ES-I3 (cell line): ENCODE data around the gene ANKS1A.
"Not testable (repeated sequence)": the region's sequence is repeated elsewhere in the genome, so short reads cannot be mapped to it uniquely, and the experiment has no call there.

Experiments used
- H3K36me3 ChIP-seq: 2 replicates; pipeline ENCODE4 v1.6.1; 2013; ENCODE audit warnings: mild to moderate bottlenecking, low read length, control low read depth, moderate library complexity; ENCODE audit not compliant: insufficient read depth
- H3K4me1 ChIP-seq: 2 replicates; pipeline ENCODE4 v1.6.1; 2013; ENCODE audit warnings: mild to moderate bottlenecking, control low read depth, low read length; ENCODE audit not compliant: insufficient read depth
- H3K9ac ChIP-seq: 2 replicates; pipeline ENCODE4 v1.6.1; 2013; ENCODE audit warnings: low read depth, mild to moderate bottlenecking, low read length, moderate library complexity
- H3K9me3 ChIP-seq: 2 replicates; pipeline ENCODE4 v1.6.1; 2013; ENCODE audit warnings: mild to moderate bottlenecking, low read length, moderate library complexity; ENCODE audit not compliant: control insufficient read depth, insufficient read depth

Gene ANKS1A

DNA sequence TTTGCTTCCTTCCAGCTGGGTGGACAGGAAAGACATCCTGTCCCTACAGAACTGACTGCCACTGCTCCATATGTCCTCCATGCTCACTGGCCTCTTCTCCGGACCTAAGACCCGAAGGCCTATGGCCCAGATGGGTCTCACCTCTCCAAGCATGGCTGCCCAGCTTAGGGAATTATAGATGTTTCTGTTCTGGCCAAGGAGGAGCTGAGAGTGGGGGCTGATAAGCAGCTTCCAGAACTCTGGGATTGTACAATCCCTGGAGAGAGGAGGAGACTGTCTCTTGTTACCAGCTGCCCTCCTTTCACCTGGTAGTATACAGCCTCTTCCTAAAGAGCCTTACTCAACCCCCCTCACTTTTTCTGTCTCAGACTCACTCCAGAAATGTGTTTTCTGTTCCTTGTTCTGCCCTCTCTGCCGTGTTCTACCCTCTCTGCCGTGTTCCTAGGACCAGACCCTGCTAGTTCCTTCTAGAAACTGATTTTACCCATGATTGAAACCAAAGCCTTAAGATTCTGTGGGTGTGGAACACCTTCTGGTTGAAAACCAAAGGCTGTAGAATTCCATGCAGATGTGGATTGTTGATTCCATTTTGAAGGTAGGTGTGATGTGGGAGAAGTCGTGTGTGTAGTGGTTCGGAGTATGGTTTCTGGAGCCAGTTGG is 28.7 kb downstream of the ANKS1A start:
- H3K4me1 ChIP-seq: no peaks in the 10 kb centered on the region; the same call in 1 of the 2 replicates

DNA sequence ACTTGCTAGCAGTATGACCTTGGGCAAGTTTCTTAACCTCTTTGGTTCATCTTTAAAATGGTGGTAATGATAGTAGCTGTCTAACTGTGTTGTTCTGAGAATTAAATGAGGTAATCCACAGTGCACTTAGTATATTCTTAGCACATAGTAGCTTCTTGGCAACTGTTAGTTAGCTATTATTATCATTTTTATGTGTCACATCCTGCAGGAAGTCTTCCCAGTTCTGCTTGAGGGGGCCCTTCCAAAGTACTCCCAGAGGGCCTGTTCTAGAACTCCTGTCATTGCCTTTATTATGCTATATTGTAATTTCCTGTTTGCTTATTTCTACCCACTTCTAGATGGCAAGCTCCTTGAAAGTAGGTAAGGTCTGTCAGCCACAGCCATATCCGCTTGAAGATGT is 30.6 kb downstream of the ANKS1A start:
- Histone ChIP-seq H3K9ac (no peak overlapping the region), H3K4me1 (no peaks in the 10 kb centered on the region; the same call in 1 of the 2 replicates), H3K9me3 (no peaks in the 10 kb centered on the region), H3K36me3 (no peaks in the 10 kb centered on the region)

More for the DNA sequence above, 28.7 kb downstream of the ANKS1A start:
- H3K36me3 ChIP-seq: no peaks in the 10 kb centered on the region
- H3K9ac ChIP-seq: no peak overlapping the region
- no peaks in the 10 kb centered on the region for H3K9me3 ChIP-seq

DNA sequence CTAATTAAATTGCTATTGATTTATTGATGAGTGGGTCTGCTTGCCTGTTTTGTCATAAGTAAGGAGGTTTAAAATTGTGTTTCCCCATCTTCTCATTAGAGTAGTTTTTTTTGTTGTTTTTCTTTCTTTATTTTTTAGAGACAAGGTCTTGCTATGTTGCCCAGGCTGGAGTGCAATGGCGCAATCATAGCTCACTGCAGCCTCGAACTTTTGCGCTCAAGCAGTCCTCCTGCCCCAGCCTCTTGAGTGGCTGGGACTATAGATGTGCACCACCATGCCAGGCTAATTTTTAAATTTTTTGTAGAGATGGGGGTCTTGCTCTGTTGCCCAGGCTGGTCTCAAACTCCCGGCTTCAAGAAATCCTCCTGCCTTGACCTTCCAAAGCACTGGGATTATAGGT is 31.0 kb downstream of the ANKS1A start:
- no peaks in the 10 kb centered on the region; the same call in 1 of the 2 replicates for H3K4me1 ChIP-seq
- no peaks in the 10 kb centered on the region for H3K36me3 ChIP-seq
- no peaks in the 10 kb centered on the region for H3K9me3 ChIP-seq

DNA sequence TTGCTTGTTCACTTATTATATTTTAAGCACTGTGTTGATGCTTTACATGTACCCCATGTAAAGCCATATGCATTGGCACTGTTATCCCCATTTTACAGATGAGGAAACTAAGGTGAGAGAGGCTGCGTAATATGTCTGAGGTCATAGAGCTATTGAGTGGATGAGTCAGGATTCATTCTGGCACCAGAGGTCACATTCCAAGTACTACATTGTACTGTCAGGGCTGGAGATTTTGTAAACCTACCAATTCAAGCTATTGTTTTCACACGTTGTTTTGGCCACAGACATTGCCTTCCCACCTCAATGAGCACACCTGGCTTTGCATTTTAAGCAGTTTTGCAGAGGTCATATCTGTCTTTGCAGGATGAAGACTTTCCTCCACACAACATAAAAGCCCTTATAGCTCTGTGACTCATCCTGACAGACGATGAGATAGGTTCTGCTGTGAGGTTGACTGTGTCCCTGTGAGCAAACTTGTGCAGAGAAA is 33.2 kb downstream of the ANKS1A start:
- H3K9ac ChIP-seq: no peak overlapping the region
- no peaks in the 10 kb centered on the region for H3K36me3 ChIP-seq
- peaks cover 10% of the 10 kb centered on the region for H3K4me1 ChIP-seq
- H3K9me3 ChIP-seq: no peaks in the 10 kb centered on the region

More for the DNA sequence above, 31.0 kb downstream of the ANKS1A start:
- H3K9ac ChIP-seq: no peak overlapping the region

DNA sequence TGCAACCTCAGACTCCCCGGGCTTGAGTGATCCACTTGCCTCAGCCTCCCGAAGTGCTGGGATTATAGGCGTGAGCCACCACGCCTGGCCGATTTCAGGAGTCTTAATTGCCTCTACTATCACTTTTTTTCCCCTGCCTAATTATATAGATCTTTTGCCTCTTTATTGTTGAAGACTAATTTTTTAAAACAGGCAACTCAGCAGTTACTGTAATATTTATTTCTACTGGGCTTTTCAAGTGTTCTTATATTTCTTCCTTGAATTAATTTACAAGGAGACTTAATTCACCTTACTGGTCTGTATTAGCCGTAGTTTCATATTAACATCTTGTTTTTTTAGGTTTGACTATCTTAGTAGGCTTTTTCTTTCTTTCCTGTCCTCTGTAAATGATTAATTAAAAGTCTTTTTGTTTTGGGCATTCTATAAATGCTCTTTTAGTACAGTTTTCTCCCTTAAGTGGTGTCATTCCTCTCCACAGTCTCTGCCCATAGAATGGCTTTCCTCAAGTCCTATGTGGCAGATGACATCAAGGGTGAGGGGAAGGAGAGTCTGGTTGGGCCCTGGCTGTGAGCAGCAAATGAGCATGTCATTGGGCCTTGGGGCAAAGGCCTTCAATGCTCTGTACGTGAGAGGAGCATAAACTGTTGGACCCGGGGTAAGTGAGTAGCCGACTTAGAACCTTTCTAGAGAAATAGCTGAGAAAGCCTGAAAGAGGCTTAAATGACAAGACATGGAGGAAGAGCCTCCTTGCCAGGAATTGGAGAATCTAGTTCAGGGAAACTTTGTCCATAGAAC is 36.0 kb downstream of the ANKS1A start:
- Histone ChIP-seq H3K9me3 (no peaks in the 10 kb centered on the region), H3K9ac (no peak overlapping the region), H3K36me3 (no peaks in the 10 kb centered on the region), H3K4me1 (peaks cover 10% of the 10 kb centered on the region)

DNA sequence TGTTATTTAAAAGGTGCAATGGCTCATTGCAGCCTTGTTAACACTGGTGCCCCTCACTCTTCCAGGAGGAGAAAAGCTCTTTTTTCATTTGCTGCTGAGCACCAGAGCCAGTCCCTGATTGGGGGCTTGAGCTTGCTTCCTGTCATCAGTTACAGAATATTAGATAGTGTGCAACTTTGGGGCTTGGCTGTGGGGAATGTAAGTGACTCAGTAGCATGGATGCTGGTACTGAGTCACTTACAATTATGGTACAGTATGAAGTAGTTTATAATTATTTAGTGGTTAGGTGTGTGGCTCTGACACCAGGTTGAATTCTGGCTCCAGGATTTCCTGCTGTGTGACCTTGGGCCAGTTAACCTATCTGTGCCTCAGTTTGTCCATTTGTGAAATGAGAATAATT is 37.6 kb downstream of the ANKS1A start:
- Histone ChIP-seq H3K9me3 (no peaks in the 10 kb centered on the region), H3K9ac (no peak overlapping the region), H3K36me3 (no peaks in the 10 kb centered on the region), H3K4me1 (peaks cover 10% of the 10 kb centered on the region)

DNA sequence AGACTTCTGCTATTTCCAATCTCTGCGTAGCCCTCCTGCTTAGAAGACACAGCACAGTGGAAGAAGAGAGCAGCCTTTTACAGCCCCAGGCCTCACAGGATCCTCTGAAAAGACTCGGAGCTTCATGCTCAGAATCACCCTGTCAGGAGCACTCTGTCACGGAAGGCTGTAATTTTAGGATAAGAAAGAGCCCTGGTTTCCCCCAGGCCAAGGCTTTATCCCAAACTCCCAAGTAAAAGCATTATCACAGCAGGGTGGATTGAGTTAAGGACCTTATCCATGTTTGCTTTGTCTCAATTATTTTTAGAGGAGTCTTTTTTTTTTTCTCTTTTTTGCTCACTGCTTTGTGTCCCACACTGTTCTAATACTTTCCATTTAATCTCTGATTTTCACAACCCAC is 39.2 kb downstream of the ANKS1A start:
- no peaks in the 10 kb centered on the region for H3K9me3 ChIP-seq
- peaks cover 10% of the 10 kb centered on the region; the same call in 1 of the 2 replicates for H3K4me1 ChIP-seq
- H3K36me3 ChIP-seq: no peaks in the 10 kb centered on the region
- no peak overlapping the region for H3K9ac ChIP-seq

DNA sequence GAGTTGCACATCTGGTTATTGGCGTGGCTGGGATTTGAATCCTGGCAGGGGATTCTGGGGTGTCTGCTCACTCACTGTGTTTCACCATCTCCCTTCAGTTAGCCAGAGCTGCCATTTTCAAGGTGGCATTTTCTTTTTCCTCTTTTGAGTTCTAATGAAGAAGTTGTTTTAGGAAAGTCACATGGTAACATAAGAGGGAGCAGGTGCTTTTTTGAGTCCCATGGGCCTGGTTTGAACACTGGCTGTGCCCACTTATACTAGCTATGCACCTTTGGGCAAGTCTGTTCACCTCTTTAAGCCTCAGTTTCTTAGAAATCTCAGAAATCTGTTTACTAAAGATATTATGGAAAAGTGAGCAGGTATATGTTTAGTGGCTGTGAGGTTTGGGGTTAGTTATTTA is 39.6 kb downstream of the ANKS1A start:
- no peak overlapping the region for H3K9ac ChIP-seq
- H3K4me1 ChIP-seq: peaks cover 10% of the 10 kb centered on the region; the same call in 1 of the 2 replicates
- no peaks in the 10 kb centered on the region for H3K36me3 ChIP-seq
- no peaks in the 10 kb centered on the region for H3K9me3 ChIP-seq

DNA sequence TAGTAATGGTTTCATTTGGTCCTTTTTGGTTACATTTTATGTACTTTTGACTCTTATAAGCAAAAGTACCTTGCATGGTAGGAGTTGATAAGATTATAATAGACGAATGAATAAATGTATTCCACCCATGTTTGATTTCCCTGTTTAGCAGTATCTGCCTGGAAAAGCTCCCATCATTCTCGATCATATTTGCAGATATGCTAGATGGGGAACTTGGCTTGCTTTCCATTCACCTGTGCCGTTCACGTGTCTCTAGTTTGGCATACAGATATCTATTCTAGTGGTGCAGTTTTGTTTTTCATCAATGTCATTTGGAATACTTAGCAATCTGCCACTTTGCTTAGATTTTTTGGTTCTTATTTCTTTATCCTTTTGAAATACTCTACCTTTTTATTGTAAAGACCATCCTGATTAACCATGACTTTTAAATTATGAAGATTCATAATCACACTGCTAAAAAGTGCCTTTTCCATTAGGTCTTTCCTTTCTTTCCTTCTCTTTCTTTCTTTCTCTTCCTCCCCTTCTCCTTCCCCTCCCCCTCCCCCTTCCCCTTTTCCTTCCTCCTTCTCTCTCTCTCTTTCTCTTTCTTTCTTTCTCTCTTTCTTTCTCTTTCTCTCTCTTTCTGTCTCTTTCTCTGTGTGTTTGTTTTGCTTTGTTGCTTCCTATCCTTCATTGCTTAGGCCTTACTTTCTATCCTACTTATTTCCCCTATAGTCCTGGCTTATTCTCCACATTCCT is 40.4 kb downstream of the ANKS1A start:
- Histone ChIP-seq H3K9me3 (no peaks in the 10 kb centered on the region), H3K9ac (no peak overlapping the region), H3K36me3 (no peaks in the 10 kb centered on the region), H3K4me1 (peaks cover 10% of the 10 kb centered on the region; the same call in 1 of the 2 replicates)

DNA sequence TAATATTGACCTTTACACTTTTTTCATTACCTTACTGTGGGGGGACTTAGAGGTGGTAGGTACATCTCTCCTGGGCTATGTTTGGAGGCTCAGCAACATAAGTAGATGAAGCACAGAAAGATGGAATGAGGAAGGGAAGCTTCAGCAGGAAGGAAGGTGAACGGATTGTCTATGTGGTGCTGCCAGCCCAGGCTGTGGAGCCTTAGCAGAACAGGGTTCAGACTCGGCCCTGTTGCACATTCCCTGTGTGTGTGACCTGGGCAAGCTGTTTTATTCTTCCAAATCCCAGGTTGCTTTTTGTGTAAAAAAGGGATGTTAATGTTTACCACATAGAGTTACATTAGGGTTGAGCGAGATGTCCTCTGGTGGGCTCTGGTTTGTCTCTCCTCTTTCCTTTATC is 41.2 kb downstream of the ANKS1A start:
- no peaks in the 10 kb centered on the region for H3K9me3 ChIP-seq
- no peak overlapping the region for H3K9ac ChIP-seq
- H3K36me3 ChIP-seq: no peaks in the 10 kb centered on the region
- peaks cover 10% of the 10 kb centered on the region; the same call in 1 of the 2 replicates for H3K4me1 ChIP-seq

DNA sequence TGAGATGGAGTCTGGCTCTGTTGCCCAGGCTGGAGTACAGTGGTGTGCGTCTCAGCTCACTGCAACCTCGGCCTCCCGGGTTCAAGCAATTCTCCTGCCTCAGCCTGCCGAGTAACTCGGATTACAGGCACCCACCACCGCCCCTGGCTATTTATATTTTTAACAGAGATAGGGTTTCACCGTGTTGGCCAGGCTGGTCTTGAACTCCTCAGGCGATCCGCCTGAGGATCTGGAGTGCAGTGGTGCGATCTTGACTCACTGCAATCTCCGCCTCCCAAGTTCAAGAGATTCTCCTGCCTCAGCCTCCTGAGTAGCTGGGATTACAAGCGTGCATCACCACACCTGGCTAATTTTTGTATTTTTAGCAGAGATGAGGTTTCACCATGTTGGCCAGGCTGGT is 43.1 kb downstream of the ANKS1A start:
- not testable (repeated sequence) for H3K36me3 ChIP-seq, H3K9ac ChIP-seq, H3K4me1 ChIP-seq, H3K9me3 ChIP-seq

DNA sequence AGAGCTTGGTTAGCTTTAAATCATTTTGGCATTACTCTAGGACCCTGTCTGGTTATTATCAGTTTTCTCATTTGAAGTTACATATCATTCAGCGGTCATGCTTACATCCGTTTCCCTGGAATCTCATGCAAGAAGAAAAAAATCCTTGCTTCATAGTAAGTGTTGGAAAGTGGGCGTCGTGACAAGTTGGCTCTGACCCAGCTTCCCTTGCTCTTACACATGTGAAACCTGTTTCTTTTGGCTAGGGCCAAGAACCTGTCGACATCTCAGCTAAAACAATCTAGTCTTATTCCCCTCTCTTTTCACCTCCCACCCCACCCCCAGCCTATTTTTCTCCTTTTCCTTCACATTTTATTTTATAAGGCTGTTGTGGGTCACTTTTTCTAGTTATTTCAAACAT is 45.5 kb downstream of the ANKS1A start:
- no peaks in the 10 kb centered on the region for H3K9me3 ChIP-seq
- H3K36me3 ChIP-seq: no peaks in the 10 kb centered on the region
- no peaks in the 10 kb centered on the region for H3K4me1 ChIP-seq
- H3K9ac ChIP-seq: no peak overlapping the region

DNA sequence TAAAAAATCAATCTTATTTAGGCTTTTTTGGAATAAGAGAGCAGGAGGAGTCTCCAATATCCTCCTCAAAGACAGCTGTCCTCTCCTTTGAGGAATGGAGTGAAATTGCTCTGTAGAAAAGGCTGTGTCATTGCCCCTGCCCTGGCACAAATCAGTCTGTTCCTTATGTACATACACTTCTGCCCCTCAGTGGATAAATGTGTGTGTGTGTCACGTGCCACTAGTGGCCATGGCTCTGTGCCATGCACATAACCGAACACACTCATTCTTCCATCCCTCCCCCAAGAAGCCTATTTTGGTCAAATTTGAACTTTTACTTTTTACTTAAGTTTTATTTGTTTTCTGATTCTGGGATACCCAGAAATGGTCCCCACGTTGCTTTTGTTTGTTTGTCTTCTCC is 49.2 kb downstream of the ANKS1A start:
- no peaks in the 10 kb centered on the region; the same call in 1 of the 2 replicates for H3K36me3 ChIP-seq
- no peak overlapping the region for H3K9ac ChIP-seq
- H3K4me1 ChIP-seq: no peaks in the 10 kb centered on the region
- H3K9me3 ChIP-seq: no peaks in the 10 kb centered on the region

DNA sequence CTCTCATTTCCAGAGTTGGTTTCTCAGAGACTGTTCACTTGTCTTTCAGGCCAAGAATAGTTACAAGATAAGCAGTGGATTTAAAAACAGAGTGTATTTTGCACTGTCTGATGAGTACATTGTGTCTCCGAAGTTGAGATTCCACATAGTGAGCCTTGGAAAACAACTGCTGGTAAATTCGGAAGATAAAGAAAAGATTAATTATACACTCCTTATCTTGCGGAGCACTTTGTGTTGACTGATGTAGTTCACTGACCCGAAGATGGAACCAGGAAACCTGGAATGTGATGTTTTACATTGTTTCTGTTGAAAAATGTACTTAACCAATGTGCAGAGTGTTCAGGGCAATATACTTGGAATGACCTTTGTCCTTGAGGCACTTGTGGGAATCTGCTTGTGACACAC is 51.0 kb downstream of the ANKS1A start:
- Histone ChIP-seq H3K36me3 (no peaks in the 10 kb centered on the region; the same call in 1 of the 2 replicates), H3K9ac (no peak overlapping the region), H3K9me3 (peaks cover 3% of the 10 kb centered on the region; the same call in 1 of the 2 replicates), H3K4me1 (no peaks in the 10 kb centered on the region)
